HepG2 (cell line): ENCODE results near the gene JPT1. TPM values are rescaled to one million over a fixed set of nuclear protein-coding genes. Genes with fewer than 3 reads are reported as not detected.
A peak's percentile ranks its signal among the peaks of the same experiment; 100 is the strongest.

Experiments used
- ATAC-seq: fragments of 200-7000 bp; cut with Tn5 transposase; 3 replicates; pipeline ENCODE4 v1.9.1; 2020; ENCODE audit warnings: mild to moderate bottlenecking, moderate library complexity
- BruUV-seq: library from RNA; stranded (reverse); fragments of 400-500 nt; replicated peaks from 2 replicates; lab custom pipeline; 2021; lab: Mats Ljungman, UMichigan
- CTCF ChIA-PET: fragments of 300-600 bp; formaldehyde crosslinking; extraction: SDS; loops from one replicate; lab custom pipeline; 2021; ENCODE audit warnings: low total read pairs, inconsistent platforms, low intra/inter-chr PET ratio; lab: Yijun Ruan, JAX
- POLR2A ChIA-PET: fragments of 350-600 bp; sonication (Branson Sonifier 250); formaldehyde crosslinking; loops from one replicate; lab custom pipeline; 2020; ENCODE audit warnings: antibody characterized with exemption, inconsistent platforms; lab: Yijun Ruan, JAX
- DNase-seq: peaks from one replicate; pipeline ENCODE4 v3.0.0-alpha.2; 2015; ENCODE audit warnings: low spot score
- FAIRE-seq: peaks from 3 replicates; lab custom pipeline; 2011; peaks lifted over from hg19 to GRCh38; lab: Jason Lieb, UNC
- H2AFZ ChIP-seq: one replicate; pipeline ENCODE4 v1.6.1; 2011; ENCODE audit warnings: low read length, inconsistent platforms
- H3K27ac ChIP-seq: fragments of 300-600 bp; 3 replicates; pipeline ENCODE4 v1.8.0; 2011; ENCODE audit warnings: mixed run types, mild to moderate bottlenecking, mixed read lengths, low read length, inconsistent platforms; ENCODE audit not compliant: insufficient read depth; ENCODE audit errors: extremely low read length
- H3K27me3 ChIP-seq, 2 experiments: fragments of 200-600 bp in 1 of 2; 2 replicates in 1 of 2; 3 replicates in 1 of 2; pipeline versions ENCODE4 v1.6.0 to v1.8.0; 2011; ENCODE audit warnings: low read length in 2 of 2, mild to moderate bottlenecking in 2 of 2, moderate library complexity in 2 of 2, inconsistent platforms in 1 of 2; ENCODE audit not compliant: insufficient read depth in 2 of 2, control insufficient read depth in 1 of 2
- H3K36me3 ChIP-seq, 2 experiments: fragments of 200-600 bp in 1 of 2; replicated peaks in 1 of 2; 2 replicates in 1 of 2; 3 replicates in 1 of 2; pipeline versions ENCODE4 v1.5.1 to v1.8.0; 2011; ENCODE audit warnings: low read length in 2 of 2, inconsistent platforms in 1 of 2; ENCODE audit not compliant: insufficient read depth in 2 of 2, control insufficient read depth in 1 of 2
- H3K4me1 ChIP-seq: 2 replicates; pipeline ENCODE4 v1.5.1; 2012; ENCODE audit warnings: low read length, inconsistent platforms; ENCODE audit not compliant: insufficient read depth
- H3K4me2 ChIP-seq: 2 replicates; pipeline ENCODE4 v1.6.0; 2011; ENCODE audit warnings: low read depth, low read length, inconsistent platforms
- H3K4me3 ChIP-seq, 3 experiments: fragments of 200-600 bp in 1 of 3; sonication (generic), shearing (Covaris generic) in 1 of 3; replicated peaks in 1 of 3; 2 replicates each; pipeline ENCODE4 v1.5.1; 2011 to 2016; ENCODE audit warnings: low read length in 3 of 3, inconsistent platforms in 2 of 3, low read depth in 2 of 3, mild to moderate bottlenecking in 2 of 3, control low read depth in 1 of 3, mixed read lengths in 1 of 3; ENCODE audit not compliant: insufficient read depth in 1 of 3
- H3K79me2 ChIP-seq: one replicate; pipeline ENCODE4 v1.6.1; 2011; ENCODE audit warnings: low read length, inconsistent platforms; ENCODE audit not compliant: insufficient read depth
- H3K9ac ChIP-seq: 2 replicates; pipeline ENCODE4 v1.6.0; 2011; ENCODE audit warnings: mild to moderate bottlenecking, low read depth, low read length, inconsistent platforms; ENCODE audit not compliant: insufficient read depth
- H3K9me3 ChIP-seq: 2 replicates; pipeline ENCODE4 v1.5.1; 2012; ENCODE audit warnings: mild to moderate bottlenecking, low read length
- H4K20me1 ChIP-seq: 2 replicates; pipeline ENCODE4 v1.6.0; 2011; ENCODE audit warnings: inconsistent platforms, mild to moderate bottlenecking, low read length, moderate library complexity; ENCODE audit not compliant: insufficient read depth
- HIVEP1 ChIP-seq: sonication (generic); formaldehyde crosslinking; IDR thresholded peaks from 2 replicates; pipeline ENCODE4 v1.4.0; 2020; ENCODE audit warnings: mild to moderate bottlenecking, missing genetic modification reagents
- MEIS2 ChIP-seq: sonication (generic); formaldehyde crosslinking; IDR thresholded peaks from 2 replicates; pipeline ENCODE4 v1.9.0; 2021; ENCODE audit warnings: mild to moderate bottlenecking, missing genetic modification reagents
- NR2F1 ChIP-seq, 2 experiments: fragments of 450-650 bp in 1 of 2; formaldehyde crosslinking in 1 of 2; IDR thresholded peaks; 2 replicates each; pipeline versions ENCODE4 v1.5.0 to v1.6.1; 2016 to 2020; ENCODE audit warnings: mild to moderate bottlenecking in 1 of 2, missing compliant biosample characterization in 1 of 2, missing genetic modification reagents in 1 of 2, moderate library complexity in 1 of 2
- SIN3A ChIP-seq: IDR thresholded peaks from 2 replicates; pipeline ENCODE4 v1.6.1; 2011; ENCODE audit warnings: low read depth, mild to moderate bottlenecking, control low read depth, low read length, borderline replicate concordance
- SMC3 ChIP-seq: IDR thresholded peaks from 2 replicates; pipeline ENCODE4 v1.6.1; 2011; ENCODE audit warnings: low read length, improper control_type of control experiment
- SPEN ChIP-seq: sonication (generic); formaldehyde crosslinking; IDR thresholded peaks from 2 replicates; pipeline ENCODE4 v1.5.1; 2020; ENCODE audit warnings: low read depth, mild to moderate bottlenecking, missing genetic modification reagents
- TAF1 ChIP-seq: sonication (generic); formaldehyde crosslinking; IDR thresholded peaks from 2 replicates; pipeline ENCODE4 v1.4.0; 2020; ENCODE audit warnings: missing genetic modification reagents
- THAP11 ChIP-seq: IDR thresholded peaks from 2 replicates; pipeline ENCODE4 v1.6.1; 2016; ENCODE audit warnings: missing biosample characterization, missing genetic modification reagents
- ZNF543 ChIP-seq: sonication (generic); formaldehyde crosslinking; IDR thresholded peaks from 2 replicates; pipeline ENCODE4 v1.4.0; 2020; ENCODE audit warnings: mild to moderate bottlenecking, missing genetic modification reagents
- ZNF564 ChIP-seq: sonication (generic); formaldehyde crosslinking; IDR thresholded peaks from 2 replicates; pipeline ENCODE4 v1.8.1; 2023; ENCODE audit warnings: mild to moderate bottlenecking, missing genetic modification reagents
- WGBS: methylation state at CpG from one replicate; pipeline ENCODE4 v1.1.6; 2017; ENCODE audit warnings: low lambda C conversion rate; 5-methylcytosine and 5-hydroxymethylcytosine counted together
- in situ Hi-C: cut with HindIII; loops from 2 replicates; pipeline ENCODE4 v1.10.0; 2017; ENCODE audit warnings: low pct_unique_long_range_greater_than_20kb; ENCODE audit not compliant: extremely low pct_ligation_motif_present
- intact Hi-C: fragments of 100-400 bp; cut with micrococcal nuclease; formaldehyde crosslinking; loops from one replicate; pipeline ENCODE4 v1.10.0; 2022; ENCODE audit not compliant: unreplicated experiment
- polyA plus RNA-seq, 8 experiments: library from polyadenylated mRNA; depleted of rRNA in 3 of 8; stranded (reverse) in 7 of 8; unstranded in 1 of 8; fragments of >200 nt; fragmentation: Illumina TruSeq in 4 of 8; extraction: Trizol in 4 of 8; gene quantifications; 2 replicates each; pipeline versions ENCODE4 v1.2.1 to v1.2.3, GENCODE V29; 2011 to 2016; ENCODE audit warnings: low read depth in 4 of 8, missing spikeins in 1 of 8, mixed read lengths in 1 of 8; ENCODE audit not compliant: insufficient read depth in 1 of 8
- total RNA-seq, 5 experiments: library from RNA; depleted of rRNA; stranded (reverse); fragments of >200 nt; fragmentation: Illumina TruSeq; extraction: Trizol; gene quantifications; 2 replicates each; pipeline ENCODE4 v1.2.3, GENCODE V29; 2016; ENCODE audit warnings: low read depth in 1 of 5
- TF ChIP-seq, protein P1 (sequence below): sonication (generic); formaldehyde crosslinking; IDR thresholded peaks from 2 replicates; pipeline ENCODE4 v1.5.1; 2020; ENCODE audit warnings: mild to moderate bottlenecking, missing genetic modification reagents, borderline replicate concordance
- TF ChIP-seq, protein P2 (sequence below): sonication (generic); formaldehyde crosslinking; IDR thresholded peaks from 2 replicates; pipeline ENCODE4 v1.4.0; 2020; ENCODE audit warnings: low read depth, mild to moderate bottlenecking, missing genetic modification reagents
- TF ChIP-seq, protein P3 (sequence below): sonication (generic); formaldehyde crosslinking; IDR thresholded peaks from 2 replicates; pipeline ENCODE4 v1.8.0; 2022; ENCODE audit warnings: missing genetic modification reagents, mild to moderate bottlenecking, borderline replicate concordance

Gene JPT1
- total and polyA plus RNA-seq, 2 of the 13 experiments (the other 11 are each of a cell fraction or from before 2014, with no cell fraction given): 43.3 to 256 TPM

DNA sequence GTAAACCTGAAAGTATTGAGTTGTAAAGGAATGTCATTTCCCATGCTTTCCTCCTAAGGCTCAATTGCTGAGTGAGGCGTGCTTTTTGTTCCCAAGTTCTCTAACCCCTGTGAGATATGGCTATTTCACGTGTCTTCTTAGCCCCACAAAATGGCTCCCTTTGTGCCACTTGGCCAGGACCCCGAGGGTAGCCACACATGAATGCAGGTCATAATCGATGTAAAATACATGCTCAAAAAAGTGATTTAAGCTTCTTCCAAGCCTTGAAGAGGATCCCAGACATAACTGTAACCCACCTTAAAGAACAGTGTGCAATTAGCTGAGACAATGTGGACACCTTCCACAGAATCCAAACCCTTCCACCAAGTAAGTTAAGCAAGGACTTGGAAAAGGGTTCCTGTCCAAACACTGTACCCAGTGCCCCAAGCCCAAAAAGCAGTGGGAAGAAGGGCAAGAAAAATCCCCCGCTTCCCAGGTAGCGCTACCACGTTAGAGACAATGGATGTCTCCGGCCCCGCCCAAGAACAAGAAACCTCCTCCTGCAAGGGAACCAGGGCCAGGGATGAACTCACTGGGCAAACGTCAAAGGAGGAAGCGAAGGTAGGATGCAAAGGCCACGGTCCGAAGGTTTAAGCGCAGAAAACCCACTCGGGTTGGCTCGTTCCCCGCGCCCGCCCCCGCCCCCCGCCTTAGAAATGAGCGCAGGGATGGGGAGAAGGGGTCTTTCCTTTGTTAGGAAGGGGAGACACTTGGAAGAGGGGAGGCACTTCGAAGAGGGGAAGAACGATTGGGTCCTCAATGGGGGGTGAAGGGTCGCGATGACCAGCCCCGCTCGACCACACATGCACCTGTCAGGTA lies 1.2 kb downstream of the JPT1 start:
- ATAC-seq (peak; percentile 9; the same call in 2 of the 3 replicates), FAIRE-seq (no peak), DNase-seq (peak; percentile 34)
- Histone ChIP-seq H3K4me2 (peak overlapping the region; percentile 96), H3K4me3 (peak overlapping the region; percentile 85 to 99 (median 95)), H3K27ac (peak overlapping the region; percentile 76), H3K9ac (peak overlapping the region; percentile 92), H3K27me3 (no peaks in the 10 kb centered on the region; a peak in 1 of 5 replicates), H3K4me1 (peaks cover 55% of the 10 kb centered on the region), H3K79me2 (peaks cover 57% of the 10 kb centered on the region), H2AFZ (no peak overlapping the region), H3K9me3 (no peaks in the 10 kb centered on the region), H3K36me3 (peaks cover 4 to 8% of the 10 kb centered on the region in 2 experiments; a peak in 4 of 5 replicates), H4K20me1 (no peaks in the 10 kb centered on the region; the same call in 1 of the 2 replicates)
- in situ Hi-C loops (no loop called here), intact Hi-C loops (loop anchor here (5.0 kb wide), 1 partner anchor 49 kb away; no protein-coding TSS in a partner anchor)
- ChIA-PET CTCF (no interaction called here), POLR2A (interaction anchor here (2.6 kb wide), 1 partner anchor 21 kb away, joined by 23 read pairs; the partner anchor contains the start of gene NT5C)
- BruUV-seq: no TSS peak
- WGBS: under 1% methylated on average over 28 of the region's 28 CpGs
- TF ChIP-seq, protein P1, sequence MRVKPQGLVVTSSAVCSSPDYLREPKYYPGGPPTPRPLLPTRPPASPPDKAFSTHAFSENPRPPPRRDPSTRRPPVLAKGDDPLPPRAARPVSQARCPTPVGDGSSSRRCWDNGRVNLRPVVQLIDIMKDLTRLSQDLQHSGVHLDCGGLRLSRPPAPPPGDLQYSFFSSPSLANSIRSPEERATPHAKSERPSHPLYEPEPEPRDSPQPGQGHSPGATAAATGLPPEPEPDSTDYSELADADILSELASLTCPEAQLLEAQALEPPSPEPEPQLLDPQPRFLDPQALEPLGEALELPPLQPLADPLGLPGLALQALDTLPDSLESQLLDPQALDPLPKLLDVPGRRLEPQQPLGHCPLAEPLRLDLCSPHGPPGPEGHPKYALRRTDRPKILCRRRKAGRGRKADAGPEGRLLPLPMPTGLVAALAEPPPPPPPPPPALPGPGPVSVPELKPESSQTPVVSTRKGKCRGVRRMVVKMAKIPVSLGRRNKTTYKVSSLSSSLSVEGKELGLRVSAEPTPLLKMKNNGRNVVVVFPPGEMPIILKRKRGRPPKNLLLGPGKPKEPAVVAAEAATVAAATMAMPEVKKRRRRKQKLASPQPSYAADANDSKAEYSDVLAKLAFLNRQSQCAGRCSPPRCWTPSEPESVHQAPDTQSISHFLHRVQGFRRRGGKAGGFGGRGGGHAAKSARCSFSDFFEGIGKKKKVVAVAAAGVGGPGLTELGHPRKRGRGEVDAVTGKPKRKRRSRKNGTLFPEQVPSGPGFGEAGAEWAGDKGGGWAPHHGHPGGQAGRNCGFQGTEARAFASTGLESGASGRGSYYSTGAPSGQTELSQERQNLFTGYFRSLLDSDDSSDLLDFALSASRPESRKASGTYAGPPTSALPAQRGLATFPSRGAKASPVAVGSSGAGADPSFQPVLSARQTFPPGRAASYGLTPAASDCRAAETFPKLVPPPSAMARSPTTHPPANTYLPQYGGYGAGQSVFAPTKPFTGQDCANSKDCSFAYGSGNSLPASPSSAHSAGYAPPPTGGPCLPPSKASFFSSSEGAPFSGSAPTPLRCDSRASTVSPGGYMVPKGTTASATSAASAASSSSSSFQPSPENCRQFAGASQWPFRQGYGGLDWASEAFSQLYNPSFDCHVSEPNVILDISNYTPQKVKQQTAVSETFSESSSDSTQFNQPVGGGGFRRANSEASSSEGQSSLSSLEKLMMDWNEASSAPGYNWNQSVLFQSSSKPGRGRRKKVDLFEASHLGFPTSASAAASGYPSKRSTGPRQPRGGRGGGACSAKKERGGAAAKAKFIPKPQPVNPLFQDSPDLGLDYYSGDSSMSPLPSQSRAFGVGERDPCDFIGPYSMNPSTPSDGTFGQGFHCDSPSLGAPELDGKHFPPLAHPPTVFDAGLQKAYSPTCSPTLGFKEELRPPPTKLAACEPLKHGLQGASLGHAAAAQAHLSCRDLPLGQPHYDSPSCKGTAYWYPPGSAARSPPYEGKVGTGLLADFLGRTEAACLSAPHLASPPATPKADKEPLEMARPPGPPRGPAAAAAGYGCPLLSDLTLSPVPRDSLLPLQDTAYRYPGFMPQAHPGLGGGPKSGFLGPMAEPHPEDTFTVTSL (CRISPR knock-in tag): no peak
- TF ChIP-seq, protein P2, sequence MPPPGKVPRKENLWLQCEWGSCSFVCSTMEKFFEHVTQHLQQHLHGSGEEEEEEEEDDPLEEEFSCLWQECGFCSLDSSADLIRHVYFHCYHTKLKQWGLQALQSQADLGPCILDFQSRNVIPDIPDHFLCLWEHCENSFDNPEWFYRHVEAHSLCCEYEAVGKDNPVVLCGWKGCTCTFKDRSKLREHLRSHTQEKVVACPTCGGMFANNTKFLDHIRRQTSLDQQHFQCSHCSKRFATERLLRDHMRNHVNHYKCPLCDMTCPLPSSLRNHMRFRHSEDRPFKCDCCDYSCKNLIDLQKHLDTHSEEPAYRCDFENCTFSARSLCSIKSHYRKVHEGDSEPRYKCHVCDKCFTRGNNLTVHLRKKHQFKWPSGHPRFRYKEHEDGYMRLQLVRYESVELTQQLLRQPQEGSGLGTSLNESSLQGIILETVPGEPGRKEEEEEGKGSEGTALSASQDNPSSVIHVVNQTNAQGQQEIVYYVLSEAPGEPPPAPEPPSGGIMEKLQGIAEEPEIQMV (CRISPR knock-in tag): no peak
- TF ChIP-seq THAP11 (CRISPR knock-in tag) (no peak), SPEN (CRISPR knock-in tag) (0 out of 2 replicates have a peak, but pooled peaks have one; percentile 20), ZNF543 (CRISPR knock-in tag) (no peak), SIN3A (peak; percentile 56; the same call in 1 of the 2 replicates), TAF1 (CRISPR knock-in tag) (no peak), HIVEP1 (CRISPR knock-in tag) (peak; percentile 44; the same call in 1 of the 2 replicates), ZNF564 (CRISPR knock-in tag) (no peak), SMC3 (no peak), NR2F1 (CRISPR knock-in tag; IDR thresholded peaks at IDR 0.05) (no peak), MEIS2 (CRISPR knock-in tag) (no peak)
- TF ChIP-seq, protein P3, sequence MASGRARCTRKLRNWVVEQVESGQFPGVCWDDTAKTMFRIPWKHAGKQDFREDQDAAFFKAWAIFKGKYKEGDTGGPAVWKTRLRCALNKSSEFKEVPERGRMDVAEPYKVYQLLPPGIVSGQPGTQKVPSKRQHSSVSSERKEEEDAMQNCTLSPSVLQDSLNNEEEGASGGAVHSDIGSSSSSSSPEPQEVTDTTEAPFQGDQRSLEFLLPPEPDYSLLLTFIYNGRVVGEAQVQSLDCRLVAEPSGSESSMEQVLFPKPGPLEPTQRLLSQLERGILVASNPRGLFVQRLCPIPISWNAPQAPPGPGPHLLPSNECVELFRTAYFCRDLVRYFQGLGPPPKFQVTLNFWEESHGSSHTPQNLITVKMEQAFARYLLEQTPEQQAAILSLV (CRISPR knock-in tag): no peak
